Activated T-cell treated with anti-CD3 and anti-CD28 coated beads for 4 hours (primary cell): ENCODE results near the gene DPP6.

Experiments used
- DNase-seq: peaks from one replicate; pipeline ENCODE4 v3.0.0-alpha.2; 2020

The DPP6 gene

GRCh38 chr7:154905146-154905545, 852.9 kb downstream of the DPP6 start:
- no peak for DNase-seq

- no peak for DNase-seq
Observed at GRCh38 chr7:154905615-154906014, 853.4 kb downstream of the DPP6 start.

- DNase-seq = no peak
Observed at GRCh38 chr7:154906201-154906600, 854.0 kb downstream of the DPP6 start.

GRCh38 chr7:154906736-154907355, 854.6 kb downstream of the DPP6 start:
- no peak for DNase-seq

- no peak for DNase-seq
Observed at GRCh38 chr7:154907651-154908620, 855.7 kb downstream of the DPP6 start.

GRCh38 chr7:154909241-154910105, 857.3 kb downstream of the DPP6 start:
- DNase-seq = no peak

- no peak for DNase-seq
Observed at GRCh38 chr7:154910125-154910524, 857.9 kb downstream of the DPP6 start.

GRCh38 chr7:154910977-154911376, 858.8 kb downstream of the DPP6 start:
- no peak for DNase-seq

- DNase-seq = no peak
Observed at GRCh38 chr7:154911411-154911810, 859.2 kb downstream of the DPP6 start.

GRCh38 chr7:154911862-154912455, 859.8 kb downstream of the DPP6 start:
- no peak for DNase-seq

GRCh38 chr7:154912871-154913637, 860.9 kb downstream of the DPP6 start:
- no peak for DNase-seq

GRCh38 chr7:154913638-154914307, 861.6 kb downstream of the DPP6 start:
- DNase-seq = peak; percentile 86

- DNase-seq = no peak
Observed at GRCh38 chr7:154914308-154914995, 862.3 kb downstream of the DPP6 start.

- DNase-seq = no peak
Observed at GRCh38 chr7:154914996-154915380, 862.8 kb downstream of the DPP6 start.

- no peak for DNase-seq
Observed at GRCh38 chr7:154915600-154915999, 863.4 kb downstream of the DPP6 start.

- no peak for DNase-seq
Observed at GRCh38 chr7:154916381-154916780, 864.2 kb downstream of the DPP6 start.

GRCh38 chr7:154916856-154917807, 864.9 kb downstream of the DPP6 start:
- no peak for DNase-seq

- DNase-seq = no peak
Observed at GRCh38 chr7:154917808-154918160, 865.6 kb downstream of the DPP6 start.

- DNase-seq = no peak
Observed at GRCh38 chr7:154918266-154918665, 866.1 kb downstream of the DPP6 start.

GRCh38 chr7:154918741-154919140, 866.5 kb downstream of the DPP6 start:
- no peak for DNase-seq
